Muscle of leg (tissue), 11 donors: Measurements from ENCODE around the gene IKZF1. TPM values are rescaled to one million over a fixed set of nuclear protein-coding genes. Genes with fewer than 3 reads are reported as not detected.

Experiments
- DNase-seq: peaks from one replicate; pipeline ENCODE4 v3.0.0; 2013
- H3K27ac ChIP-seq: one replicate; pipeline ENCODE4 v1.5.1; 2013; ENCODE audit warnings: mild to moderate bottlenecking, low read length, control low read depth
- H3K27me3 ChIP-seq: one replicate; pipeline ENCODE4 v1.6.1; 2013; ENCODE audit warnings: low read length; ENCODE audit not compliant: control insufficient read depth, insufficient read depth
- H3K36me3 ChIP-seq: one replicate; pipeline ENCODE4 v1.6.1; 2013; ENCODE audit warnings: low read length; ENCODE audit not compliant: control insufficient read depth, insufficient read depth
- H3K4me1 ChIP-seq: one replicate; pipeline ENCODE4 v1.6.1; 2013; ENCODE audit warnings: low read length; ENCODE audit not compliant: control insufficient read depth, insufficient read depth
- H3K4me3 ChIP-seq: one replicate; pipeline ENCODE4 v1.5.1; 2013; ENCODE audit warnings: low read length, control low read depth
- H3K9me3 ChIP-seq: replicated peaks from 2 replicates; pipeline ENCODE4 v1.6.1; 2013; ENCODE audit warnings: low read depth, low read length; ENCODE audit not compliant: control insufficient read depth
- WGBS: methylation state at CpG from one replicate; pipeline ENCODE4 v1.1.5; 2013; ENCODE audit warnings: missing lambda C conversion rate; ENCODE audit not compliant: insufficient coverage; 5-methylcytosine and 5-hydroxymethylcytosine counted together
- polyA plus RNA-seq, 8 donors: library from polyadenylated mRNA; unstranded; fragments of 120-200 nt; gene quantifications; one replicate each; pipeline versions ENCODE4 v1.2.1 to v1.2.3, GENCODE V29; 2013; ENCODE audit warnings: inconsistent platforms in 1 of 8, low replicate concordance in 1 of 8; ENCODE audit not compliant: insufficient read length in 8 of 8, insufficient read depth in 1 of 8
- total RNA-seq: library from RNA; stranded (reverse); fragments of 120-200 nt; gene quantifications from one replicate; pipeline ENCODE4 v1.2.4, GENCODE V29; 2013

Gene IKZF1
- total and polyA plus RNA-seq, 9 donors = 1.1 to 2.1 (median 1.6) TPM

DNA sequence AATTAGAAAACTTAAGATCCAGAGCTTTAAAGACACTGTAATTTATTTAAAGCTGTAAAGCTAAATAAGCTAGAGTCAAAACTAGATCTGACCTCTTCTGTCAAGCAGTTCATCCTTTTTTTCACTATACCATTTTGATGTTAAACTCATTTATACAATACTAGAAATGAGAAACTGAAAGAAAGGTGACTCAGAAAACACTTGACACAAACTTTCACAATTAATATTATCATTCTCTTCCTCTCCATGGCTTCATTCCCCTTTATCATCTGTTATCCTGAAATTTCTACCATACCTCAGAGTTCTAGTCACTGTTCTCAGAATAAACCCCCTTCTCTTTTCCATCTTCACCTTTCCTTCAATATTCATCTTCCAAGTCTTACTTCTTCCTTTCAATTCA is 144.3 kb downstream of the IKZF1 start:
- Histone ChIP-seq H3K4me1 (peaks cover 9% of the 10 kb centered on the region), H3K9me3 (no peaks in the 10 kb centered on the region), H3K4me3 (no peak overlapping the region), H3K27ac (no peak overlapping the region), H3K27me3 (no peaks in the 10 kb centered on the region), H3K36me3 (peaks cover 18% of the 10 kb centered on the region)
- no peak for DNase-seq

DNA sequence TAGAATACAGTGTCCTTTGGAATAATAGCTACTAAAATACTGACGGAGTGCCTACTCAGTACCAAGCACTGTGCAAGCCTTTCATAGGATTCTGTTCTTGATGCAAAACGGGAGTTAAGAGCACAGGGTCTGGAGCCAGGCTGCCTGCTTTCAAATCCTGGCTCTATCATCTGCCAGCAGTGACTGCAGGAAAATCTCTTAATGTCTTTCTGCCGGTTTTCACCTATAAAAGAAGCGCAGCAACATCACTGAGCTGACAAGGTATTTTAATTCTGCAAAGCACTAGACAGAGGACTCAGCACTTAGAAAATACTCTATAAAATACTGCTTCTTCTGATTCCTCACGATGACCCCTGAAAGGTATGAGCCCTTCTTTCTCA is 145.0 kb downstream of the IKZF1 start:
- H3K9me3 ChIP-seq = no peaks in the 10 kb centered on the region
- H3K27ac ChIP-seq = no peak overlapping the region
- peaks cover 9% of the 10 kb centered on the region for H3K4me1 ChIP-seq
- H3K27me3 ChIP-seq = no peaks in the 10 kb centered on the region
- H3K4me3 ChIP-seq = peak overlapping the region; percentile 87
- DNase-seq = no peak
- WGBS = 6% methylated on average over 5 of the region's 5 CpGs
- H3K36me3 ChIP-seq = peaks cover 18% of the 10 kb centered on the region

- peak within 1 kb of the TSS; percentile 87 for H3K4me3 ChIP-seq
- H3K27ac ChIP-seq = peak within 1 kb of the TSS; percentile 54
- under 1% methylated on average over 55 of the region's 63 CpGs for WGBS
- peaks cover 18% of the 10 kb centered on the region for H3K36me3 ChIP-seq
- no peaks in the 10 kb centered on the region for H3K9me3 ChIP-seq
- peak; percentile 83 for DNase-seq
- H3K27me3 ChIP-seq = no peaks in the 10 kb centered on the region
- H3K4me1 ChIP-seq = peaks cover 9% of the 10 kb centered on the region
These were observed 145.5 kb downstream of the IKZF1 start, which contains the start of gene FIGNL1 for GRCh38 chr7:50449881-50450589. TSS of gene FIGNL1 (minus strand) at chr7:50450350. CDS start at chr7:50447287, 3,063 bp downstream.

DNA sequence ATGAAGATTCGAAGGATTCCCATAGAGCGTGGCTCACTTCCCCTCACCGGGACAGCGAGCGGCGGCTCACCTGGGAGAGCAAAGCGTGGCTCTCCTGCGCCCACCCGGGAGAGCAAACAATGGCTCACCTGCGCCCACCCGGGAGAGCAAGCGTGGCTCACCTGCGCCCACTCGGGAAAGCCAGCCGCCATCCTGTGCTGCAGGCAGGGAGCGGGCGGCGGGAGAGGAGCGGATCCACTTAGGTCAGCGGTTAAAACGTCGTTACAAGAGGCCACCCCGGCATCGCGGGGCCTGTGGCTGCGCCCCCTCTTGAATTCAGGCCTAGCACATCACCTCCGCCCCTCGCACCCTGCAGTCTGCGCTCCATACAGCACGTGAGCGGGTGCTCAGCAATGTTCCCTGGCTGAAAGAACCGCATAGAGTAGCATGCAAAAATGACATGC is 146.1 kb downstream of the IKZF1 start:
- peaks cover 9% of the 10 kb centered on the region for H3K4me1 ChIP-seq
- peak overlapping the region; percentile 87 for H3K4me3 ChIP-seq
- H3K27me3 ChIP-seq = no peaks in the 10 kb centered on the region
- DNase-seq = no peak
- WGBS = 18% methylated on average over 26 of the region's 32 CpGs
- no peaks in the 10 kb centered on the region for H3K9me3 ChIP-seq
- H3K36me3 ChIP-seq = peaks cover 13% of the 10 kb centered on the region
- no peak overlapping the region for H3K27ac ChIP-seq

Other genes with a start within 250 kb of the IKZF1 start
- gene ZPBP, start 211.5 kb upstream of the IKZF1 start, total RNA-seq = not detected
- not detected for gene ZPBP, start 211.5 kb upstream of the IKZF1 start, polyA plus RNA-seq
- gene FIGNL1, start 145.6 kb downstream of the IKZF1 start, total RNA-seq = 17.8 TPM
- 10 to 100 TPM; 13.3 to 19.8 (median 14.8) TPM for gene FIGNL1, start 145.6 kb downstream of the IKZF1 start, polyA plus RNA-seq